Keratinocyte (primary cell): ENCODE measurements around the gene VCL. TPM values are rescaled to one million over a fixed set of nuclear protein-coding genes. Genes with fewer than 3 reads are reported as not detected.

Source experiments
- DNase-seq: peaks from one replicate; pipeline ENCODE4 v3.0.0-alpha.2; 2011; ENCODE audit warnings: low read depth, missing footprints, low spot score
- FAIRE-seq: peaks from 2 replicates; lab custom pipeline; 2011; peaks lifted over from hg19 to GRCh38; lab: Jason Lieb, UNC
- H2AFZ ChIP-seq: 2 replicates; pipeline ENCODE4 v1.6.0; 2012; ENCODE audit warnings: low read length, control low read depth, inconsistent platforms; ENCODE audit not compliant: control insufficient read depth
- H3K27ac ChIP-seq: 2 replicates; pipeline ENCODE4 v1.5.1; 2011; ENCODE audit warnings: low read length; ENCODE audit not compliant: control insufficient read depth, insufficient read depth
- H3K27me3 ChIP-seq: 3 replicates; pipeline ENCODE4 v1.6.0; 2011; ENCODE audit warnings: low read length; ENCODE audit not compliant: control insufficient read depth, insufficient read depth; ENCODE audit errors: extremely low read depth
- H3K36me3 ChIP-seq, 2 experiments: 2 replicates in 1 of 2; 3 replicates in 1 of 2; pipeline ENCODE4 v1.5.1; 2011; ENCODE audit warnings: low read length in 2 of 2, mild to moderate bottlenecking in 1 of 2; ENCODE audit not compliant: control insufficient read depth in 2 of 2, insufficient read depth in 2 of 2; ENCODE audit errors: extremely low read depth in 1 of 2
- H3K4me1 ChIP-seq: 3 replicates; pipeline ENCODE4 v1.5.1; 2011; ENCODE audit warnings: low read length; ENCODE audit not compliant: control insufficient read depth, insufficient read depth; ENCODE audit errors: extremely low read depth
- H3K4me2 ChIP-seq: 3 replicates; pipeline ENCODE4 v1.6.0; 2011; ENCODE audit warnings: low read depth, low read length; ENCODE audit not compliant: control insufficient read depth, insufficient read depth; ENCODE audit errors: extremely low read depth
- H3K4me3 ChIP-seq, 3 experiments: fragments of 200-600 bp in 1 of 3; sonication (generic) in 1 of 3; 2 replicates in 2 of 3; 3 replicates in 1 of 3; pipeline ENCODE4 v1.5.1; 2011 to 2016; ENCODE audit warnings: low read length in 3 of 3, mild to moderate bottlenecking in 3 of 3, control low read depth in 2 of 3, inconsistent platforms in 1 of 3, low read depth in 1 of 3, mixed read lengths in 1 of 3, mixed run types in 1 of 3, moderate library complexity in 1 of 3; ENCODE audit not compliant: control insufficient read depth in 2 of 3, insufficient read depth in 2 of 3; ENCODE audit errors: extremely low read depth in 1 of 3
- H3K79me2 ChIP-seq: 2 replicates; pipeline ENCODE4 v1.6.0; 2012; ENCODE audit warnings: low read length; ENCODE audit not compliant: control insufficient read depth, insufficient read depth
- H3K9ac ChIP-seq: 3 replicates; pipeline ENCODE4 v1.6.0; 2011; ENCODE audit warnings: low read length; ENCODE audit not compliant: control insufficient read depth, insufficient read depth; ENCODE audit errors: extremely low read depth
- H3K9me1 ChIP-seq: 3 replicates; pipeline ENCODE4 v1.6.0; 2011; ENCODE audit warnings: low read length; ENCODE audit not compliant: control insufficient read depth, insufficient read depth; ENCODE audit errors: extremely low read depth
- H3K9me3 ChIP-seq: 2 replicates; pipeline ENCODE4 v1.5.1; 2012; ENCODE audit warnings: low read depth, low read length; ENCODE audit not compliant: control insufficient read depth
- H4K20me1 ChIP-seq: 3 replicates; pipeline ENCODE4 v1.6.0; 2011; ENCODE audit warnings: low read length; ENCODE audit not compliant: control insufficient read depth, insufficient read depth; ENCODE audit errors: extremely low read depth
- EZH2 ChIP-seq: IDR thresholded peaks from one replicate; pipeline ENCODE4 v1.6.1; 2012; ENCODE audit warnings: inconsistent platforms, mild to moderate bottlenecking, low read length, moderate library complexity
- dilution Hi-C: fragments of 300-500 bp; cut with MboI; formaldehyde crosslinking; loops from one replicate; pipeline ENCODE4 v1.7.0; 2020; ENCODE audit warnings: low sequenced_read_pairs; ENCODE audit not compliant: extremely low pct_ligation_motif_present
- polyA plus RNA-seq, 5 experiments: library from polyadenylated mRNA; depleted of rRNA in 3 of 5; stranded (reverse) in 3 of 5; stranded (forward) in 1 of 5; unstranded in 1 of 5; fragments of >200 nt; gene quantifications; 1 replicate in 1 of 5; 2 replicates in 3 of 5; 3 replicates in 1 of 5; pipeline versions ENCODE4 v1.2.1 to v1.2.3, GENCODE V29; 2011 to 2012; ENCODE audit warnings: missing spikeins in 2 of 5, low read depth in 1 of 5, low replicate concordance in 1 of 5
- TF ChIP-seq, protein P1 (sequence below), 3 experiments: IDR thresholded peaks in 1 of 3; conservative IDR thresholded peaks in 1 of 3; optimal IDR thresholded peaks in 1 of 3; 2 replicates in 2 of 3; 3 replicates in 1 of 3; pipeline versions ENCODE3 to v1.5.1; 2011; ENCODE audit warnings: low read length in 3 of 3, mild to moderate bottlenecking in 3 of 3, moderate library complexity in 2 of 3, control low read depth in 1 of 3, inconsistent platforms in 1 of 3; ENCODE audit not compliant: insufficient read depth in 2 of 3; ENCODE audit errors: extremely low read depth in 1 of 3

Gene VCL
- polyA plus RNA-seq, 1 donor (not counting 4 experiments of a cell fraction or from before 2014, with no cell fraction given), result 102 TPM

DNA sequence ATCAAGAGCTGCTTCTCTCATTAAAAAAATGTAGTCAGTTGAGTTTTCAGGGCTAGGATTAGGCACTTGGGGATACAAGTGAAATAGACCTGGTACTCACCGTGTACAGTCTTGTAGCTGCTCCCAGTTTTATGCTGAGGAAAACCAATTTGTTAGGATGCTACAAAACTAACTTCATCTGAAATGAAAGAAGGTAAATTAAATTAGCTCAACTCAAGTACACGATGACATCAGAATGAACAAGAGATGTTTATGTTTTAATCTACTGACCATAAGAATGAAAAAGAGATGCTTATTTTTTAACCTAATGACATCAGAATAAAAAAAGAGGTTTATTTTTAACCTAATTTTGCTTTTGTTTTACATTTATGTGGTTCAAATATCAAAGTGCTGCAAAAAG lies 79.0 kb downstream of the VCL start:
- dilution Hi-C loops, result no loop called here
- FAIRE-seq, result no peak
- H3K36me3 ChIP-seq, result peaks cover 21% of the 10 kb centered on the region in 2 experiments

DNA sequence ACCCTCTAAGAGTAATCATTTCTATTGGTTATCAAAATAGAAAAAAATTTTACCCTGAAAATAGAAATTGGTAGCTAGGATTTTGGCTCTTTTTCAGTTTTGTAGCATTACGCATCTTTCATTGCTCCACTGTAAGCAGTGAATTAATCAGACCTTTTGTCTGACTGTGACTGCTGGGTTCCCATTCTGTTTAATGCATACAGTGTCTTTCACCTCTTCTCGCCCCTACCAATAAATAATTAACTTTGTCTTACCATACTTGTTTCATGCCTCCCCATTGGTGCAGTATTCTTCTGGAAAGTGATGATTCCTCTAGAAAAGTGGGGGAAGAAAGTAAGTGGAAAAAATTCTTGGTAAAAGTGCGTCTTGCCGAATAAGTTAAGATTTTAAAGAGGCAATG lies 79.5 kb downstream of the VCL start:
- DNase-seq (no peak), FAIRE-seq (no peak)
- peaks cover 21% of the 10 kb centered on the region for H3K4me1 ChIP-seq
- H3K4me3 ChIP-seq, result no peak overlapping the region
- H3K27me3 ChIP-seq, result no peaks in the 10 kb centered on the region
- no peak overlapping the region for H3K4me2 ChIP-seq
- dilution Hi-C loops, result no loop called here
- H4K20me1 ChIP-seq, result no peaks in the 10 kb centered on the region
- peaks cover 24 to 25% of the 10 kb centered on the region in 2 experiments for H3K36me3 ChIP-seq
- TF ChIP-seq, protein P1, sequence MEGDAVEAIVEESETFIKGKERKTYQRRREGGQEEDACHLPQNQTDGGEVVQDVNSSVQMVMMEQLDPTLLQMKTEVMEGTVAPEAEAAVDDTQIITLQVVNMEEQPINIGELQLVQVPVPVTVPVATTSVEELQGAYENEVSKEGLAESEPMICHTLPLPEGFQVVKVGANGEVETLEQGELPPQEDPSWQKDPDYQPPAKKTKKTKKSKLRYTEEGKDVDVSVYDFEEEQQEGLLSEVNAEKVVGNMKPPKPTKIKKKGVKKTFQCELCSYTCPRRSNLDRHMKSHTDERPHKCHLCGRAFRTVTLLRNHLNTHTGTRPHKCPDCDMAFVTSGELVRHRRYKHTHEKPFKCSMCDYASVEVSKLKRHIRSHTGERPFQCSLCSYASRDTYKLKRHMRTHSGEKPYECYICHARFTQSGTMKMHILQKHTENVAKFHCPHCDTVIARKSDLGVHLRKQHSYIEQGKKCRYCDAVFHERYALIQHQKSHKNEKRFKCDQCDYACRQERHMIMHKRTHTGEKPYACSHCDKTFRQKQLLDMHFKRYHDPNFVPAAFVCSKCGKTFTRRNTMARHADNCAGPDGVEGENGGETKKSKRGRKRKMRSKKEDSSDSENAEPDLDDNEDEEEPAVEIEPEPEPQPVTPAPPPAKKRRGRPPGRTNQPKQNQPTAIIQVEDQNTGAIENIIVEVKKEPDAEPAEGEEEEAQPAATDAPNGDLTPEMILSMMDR (optimal IDR thresholded peaks at IDR 0.05 in 1 of 3, IDR thresholded peaks at IDR 0.05 in 1 of 3, conservative IDR thresholded peaks at IDR 0.05 in 1 of 3; ENCODE audit: extremely low read depth in 1 of 3, insufficient read depth in 2 of 3, low read length in 3 of 3), result no peak
- TF ChIP-seq EZH2, result no peak
- no peaks in the 10 kb centered on the region for H3K9me1 ChIP-seq
- no peak overlapping the region for H3K27ac ChIP-seq
- H3K9me3 ChIP-seq, result no peaks in the 10 kb centered on the region
- H2AFZ ChIP-seq, result no peak overlapping the region
- H3K79me2 ChIP-seq, result peaks cover 6% of the 10 kb centered on the region
- H3K9ac ChIP-seq, result no peak overlapping the region

More for the DNA sequence above, 79.0 kb downstream of the VCL start:
- Histone ChIP-seq H3K79me2 (peaks cover 4% of the 10 kb centered on the region), H3K9me1 (no peaks in the 10 kb centered on the region), H3K4me2 (no peak overlapping the region), H4K20me1 (no peaks in the 10 kb centered on the region), H3K4me1 (peaks cover 21% of the 10 kb centered on the region), H3K9ac (no peak overlapping the region), H2AFZ (no peak overlapping the region), H3K9me3 (no peaks in the 10 kb centered on the region), H3K4me3 (no peak overlapping the region), H3K27me3 (no peaks in the 10 kb centered on the region), H3K27ac (no peak overlapping the region)
- TF ChIP-seq EZH2, result no peak
- TF ChIP-seq, protein P1 (optimal IDR thresholded peaks at IDR 0.05 in 1 of 3, IDR thresholded peaks at IDR 0.05 in 1 of 3, conservative IDR thresholded peaks at IDR 0.05 in 1 of 3; ENCODE audit: extremely low read depth in 1 of 3, insufficient read depth in 2 of 3, low read length in 3 of 3), result no peak
- DNase-seq, result no peak
